Measurements from ENCODE around the gene COPRS.

Gene COPRS

GRCh38 chr17:31806921-31807320, 52.1 kb downstream of the COPRS start:
- no peak for DNase-seq

GRCh38 chr17:31803494-31804213, 55.4 kb downstream of the COPRS start:
- peak in 1 of 2 experiments; percentile 66 for DNase-seq

GRCh38 chr17:31802502-31802901, 56.5 kb downstream of the COPRS start:
- DNase-seq = no peak

Measured in NCI-H2081 (cell line).